Suprapubic skin (tissue), 4 donors: ENCODE results near the gene SLCO6A1. TPM values are rescaled to one million over a fixed set of nuclear protein-coding genes. Genes with fewer than 3 reads are reported as not detected.

Experiments
- DNase-seq, 2 donors: peaks; one replicate each; pipeline ENCODE4 v3.0.0-alpha.2; 2019; ENCODE audit warnings: low spot score in 2 of 2
- H3K27ac ChIP-seq: fragments of 200-600 bp; sonication (generic); one replicate; pipeline ENCODE4 v1.5.1; 2019
- H3K27me3 ChIP-seq: fragments of 200-600 bp; sonication (generic); one replicate; pipeline ENCODE4 v1.5.1; 2019
- H3K36me3 ChIP-seq: fragments of 200-600 bp; sonication (generic); one replicate; pipeline ENCODE4 v1.5.1; 2019
- H3K4me1 ChIP-seq: fragments of 200-600 bp; sonication (generic); one replicate; pipeline ENCODE4 v1.5.1; 2019
- H3K4me3 ChIP-seq: fragments of 200-600 bp; sonication (generic); one replicate; pipeline ENCODE4 v1.5.1; 2019; ENCODE audit warnings: mild to moderate bottlenecking
- H3K9me3 ChIP-seq: fragments of 200-600 bp; sonication (generic); one replicate; pipeline ENCODE4 v1.5.1; 2019
- CTCF ChIP-seq, 2 donors: fragments of 200-600 bp in 1 of 2; fragments of 450-650 bp in 1 of 2; sonication (generic) in 1 of 2; IDR thresholded peaks; one replicate each; pipeline ENCODE4 v1.5.1; 2016 to 2019; ENCODE audit warnings: antibody characterized with exemption in 2 of 2, mild to moderate bottlenecking in 1 of 2, moderate library complexity in 1 of 2
- EP300 ChIP-seq: sonication (generic); formaldehyde crosslinking; IDR thresholded peaks from one replicate; pipeline ENCODE4 v1.6.1; 2017; ENCODE audit warnings: antibody characterized with exemption
- POLR2A ChIP-seq, 2 donors: fragments of 450-650 bp; IDR thresholded peaks; one replicate each; pipeline ENCODE4 v1.6.1; 2017; ENCODE audit warnings: antibody characterized with exemption in 2 of 2, mild to moderate bottlenecking in 2 of 2, moderate library complexity in 2 of 2
- POLR2AphosphoS5 ChIP-seq, 3 donors: sonication (generic); formaldehyde crosslinking; IDR thresholded peaks; one replicate each; pipeline ENCODE4 v1.6.1; 2017; ENCODE audit warnings: antibody characterized with exemption in 3 of 3
- WGBS: methylation state at CpG from one replicate; pipeline ENCODE4 v1.1.5; 2018; 5-methylcytosine and 5-hydroxymethylcytosine counted together
- total RNA-seq, 4 donors: library from RNA; depleted of rRNA; stranded (reverse); fragments of >200 nt; gene quantifications; one replicate each; pipeline ENCODE4 v1.1.0, GENCODE V29; 2016

The SLCO6A1 gene
- total RNA-seq, 4 donors from 2014 or later, result not detected

DNA sequence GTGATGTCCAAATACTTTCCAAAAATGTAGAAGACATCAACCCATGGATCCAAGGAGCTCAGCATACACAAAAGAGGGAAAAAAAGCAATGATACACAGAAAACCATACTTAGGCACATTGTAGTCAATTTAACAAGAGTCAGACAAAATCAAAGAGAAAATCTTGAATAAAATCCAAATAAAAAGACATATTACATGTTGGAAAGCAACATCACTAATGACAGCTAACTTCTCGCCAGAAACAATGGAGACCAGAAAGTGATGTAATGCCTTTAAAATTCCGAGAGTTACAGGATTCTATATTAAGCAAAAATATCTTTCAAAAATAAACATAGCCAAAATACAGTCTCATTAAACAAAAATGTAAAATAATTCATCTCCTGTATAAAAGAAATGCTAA lies 122.9 kb downstream of the SLCO6A1 start:
- Histone ChIP-seq H3K4me1 (no peaks in the 10 kb centered on the region), H3K36me3 (no peaks in the 10 kb centered on the region), H3K27me3 (no peaks in the 10 kb centered on the region), H3K27ac (no peak overlapping the region), H3K9me3 (no peaks in the 10 kb centered on the region), H3K4me3 (no peak overlapping the region)
- WGBS, result 43% methylated on average over 2 of the region's 2 CpGs
- no peak for DNase-seq
- no peak for TF ChIP-seq CTCF (IDR thresholded peaks at IDR 0.05)
- TF ChIP-seq POLR2AphosphoS5 (IDR thresholded peaks at IDR 0.05), result no peak
- TF ChIP-seq POLR2A (IDR thresholded peaks at IDR 0.05), result no peak
- TF ChIP-seq EP300, result no peak

DNA sequence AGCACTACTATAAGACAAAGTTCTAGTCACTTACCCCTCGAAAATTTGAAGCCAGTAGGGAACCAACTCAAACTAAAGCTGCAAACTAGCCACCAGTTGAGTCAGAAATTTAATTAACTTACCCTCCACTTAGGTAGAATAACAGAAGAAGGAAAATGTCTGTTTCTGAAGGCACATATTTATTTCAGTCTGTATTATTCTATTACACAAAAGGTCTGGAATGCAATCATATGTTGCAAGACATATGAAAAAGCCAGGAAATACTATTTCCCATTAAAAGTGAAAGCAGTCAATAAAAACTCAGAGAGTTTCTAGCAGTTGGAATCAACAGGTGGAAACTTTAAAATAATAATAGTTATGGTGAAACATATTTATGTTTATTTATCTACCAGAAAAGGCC lies 123.5 kb downstream of the SLCO6A1 start:
- TF ChIP-seq EP300 (no peak), POLR2A (IDR thresholded peaks at IDR 0.05) (no peak), POLR2AphosphoS5 (IDR thresholded peaks at IDR 0.05) (no peak), CTCF (IDR thresholded peaks at IDR 0.05) (no peak)

DNA sequence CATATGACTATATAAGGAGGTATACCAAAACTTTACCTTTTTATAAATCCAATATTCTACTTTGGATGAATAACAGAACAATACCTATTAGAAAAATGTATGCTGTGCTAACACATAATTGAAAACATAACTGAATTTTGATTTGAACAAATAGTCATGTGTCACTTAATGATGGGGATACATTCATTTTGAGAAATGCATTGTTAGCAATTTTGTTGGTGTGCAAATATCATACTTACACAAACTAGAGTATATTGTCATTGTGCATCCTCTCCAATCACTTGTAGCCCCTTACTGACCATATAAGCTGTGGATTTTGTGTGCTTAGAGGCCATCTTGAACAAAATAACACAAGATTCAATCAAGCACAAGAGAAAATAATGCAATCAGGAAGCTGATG lies 130.4 kb downstream of the SLCO6A1 start:
- Histone ChIP-seq H3K4me1 (no peaks in the 10 kb centered on the region), H3K27me3 (no peaks in the 10 kb centered on the region), H3K27ac (no peak overlapping the region), H3K36me3 (no peaks in the 10 kb centered on the region), H3K9me3 (no peaks in the 10 kb centered on the region), H3K4me3 (no peak overlapping the region)
- TF ChIP-seq EP300, result no peak
- no peak for TF ChIP-seq CTCF (IDR thresholded peaks at IDR 0.05)
- TF ChIP-seq POLR2AphosphoS5 (IDR thresholded peaks at IDR 0.05), result no peak
- no peak for TF ChIP-seq POLR2A (IDR thresholded peaks at IDR 0.05)
- no peak for DNase-seq

More for the DNA sequence above, 123.5 kb downstream of the SLCO6A1 start:
- no peak overlapping the region for H3K27ac ChIP-seq
- no peaks in the 10 kb centered on the region for H3K4me1 ChIP-seq
- no peaks in the 10 kb centered on the region for H3K36me3 ChIP-seq
- no peaks in the 10 kb centered on the region for H3K9me3 ChIP-seq
- no peaks in the 10 kb centered on the region for H3K27me3 ChIP-seq
- DNase-seq, result no peak
- H3K4me3 ChIP-seq, result no peak overlapping the region
- WGBS, result 43% methylated on average over 1 of the region's 1 CpG

- WGBS, result 45% methylated on average over 2 of the region's 2 CpGs
- DNase-seq, result no peak
- H3K4me3 ChIP-seq, result no peak overlapping the region
- H3K4me1 ChIP-seq, result no peaks in the 10 kb centered on the region
- no peak overlapping the region for H3K27ac ChIP-seq
- no peaks in the 10 kb centered on the region for H3K9me3 ChIP-seq
- no peaks in the 10 kb centered on the region for H3K36me3 ChIP-seq
- TF ChIP-seq POLR2AphosphoS5 (IDR thresholded peaks at IDR 0.05), result no peak
- no peaks in the 10 kb centered on the region for H3K27me3 ChIP-seq
These were observed 157.0 kb downstream of the SLCO6A1 start for GRCh38 chr5:102341681-102342288.

DNA sequence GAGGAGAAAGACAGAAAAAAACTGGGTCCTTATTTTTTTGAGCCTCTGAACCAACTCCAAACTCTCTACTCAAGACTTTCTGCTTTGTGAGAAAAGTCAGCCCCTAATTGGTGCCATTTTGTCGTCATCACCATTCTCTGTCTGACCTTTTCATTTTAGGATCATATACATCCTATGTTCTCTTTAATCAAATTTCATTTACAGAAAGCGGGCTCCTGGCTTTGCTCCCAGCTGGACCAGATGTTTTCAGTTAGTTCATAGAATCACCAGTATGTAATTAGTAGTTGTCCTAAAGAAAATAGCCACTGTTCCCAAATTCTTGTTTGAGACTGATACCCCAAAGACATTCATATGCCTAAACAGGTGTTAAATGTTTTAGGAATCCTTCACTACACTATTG lies 174.1 kb downstream of the SLCO6A1 start:
- 60% methylated on average over 2 of the region's 2 CpGs for WGBS
- no peak for DNase-seq
- TF ChIP-seq CTCF (IDR thresholded peaks at IDR 0.05) (no peak), POLR2A (IDR thresholded peaks at IDR 0.05) (no peak), EP300 (no peak), POLR2AphosphoS5 (IDR thresholded peaks at IDR 0.05) (no peak)

More for the DNA sequence above, 174.1 kb downstream of the SLCO6A1 start:
- Histone ChIP-seq H3K27ac (no peak overlapping the region), H3K4me1 (no peaks in the 10 kb centered on the region), H3K9me3 (no peaks in the 10 kb centered on the region), H3K36me3 (no peaks in the 10 kb centered on the region), H3K27me3 (no peaks in the 10 kb centered on the region), H3K4me3 (no peak overlapping the region)

Other genes starting within 250 kb of the SLCO6A1 start
- 1 to 10 TPM; 1.1 to 2.4 (median 1.4) TPM for gene SLCO4C1, start 202.7 kb downstream of the SLCO6A1 start, total RNA-seq